H1 (cell line): ENCODE data around the gene TP73. TPM values are rescaled to one million over a fixed set of nuclear protein-coding genes. Genes with fewer than 3 reads are reported as not detected.

ENCODE experiments used
- EZH2 ChIP-seq: fragments of 200-600 bp; sonication (generic); IDR thresholded peaks from 2 replicates; pipeline ENCODE4 v1.7.1; 2012; ENCODE audit warnings: low read depth, mild to moderate bottlenecking, moderate library complexity, low read length, inconsistent platforms; ENCODE audit not compliant: severe bottlenecking
- NRF1 ChIP-seq: IDR thresholded peaks from 2 replicates; pipeline ENCODE4 v1.6.1; 2011; ENCODE audit warnings: mild to moderate bottlenecking, low read depth, low read length, improper control_type of control experiment
- POLR2A ChIP-seq, 2 experiments: IDR thresholded peaks; 1 replicate in 1 of 2; 2 replicates in 1 of 2; pipeline ENCODE4 v1.6.1; 2011; ENCODE audit warnings: low read depth in 2 of 2, low read length in 2 of 2, mild to moderate bottlenecking in 2 of 2; ENCODE audit errors: control extremely low read depth in 1 of 2
- RAD21 ChIP-seq, 2 experiments: IDR thresholded peaks in 1 of 2; conservative IDR thresholded peaks in 1 of 2; 2 replicates each; pipeline ENCODE4 v1.6.1; 2011; ENCODE audit warnings: low read depth in 2 of 2, low read length in 2 of 2, improper control_type of control experiment in 1 of 2, inconsistent platforms in 1 of 2, mild to moderate bottlenecking in 1 of 2, moderate library complexity in 1 of 2
- polyA plus RNA-seq, 7 experiments: library from polyadenylated mRNA; depleted of rRNA in 3 of 7; stranded (reverse) in 5 of 7; unstranded in 2 of 7; fragments of >200 nt in 5 of 7; fragments of 200-250 nt in 2 of 7; gene quantifications; 1 replicate in 5 of 7; 2 replicates in 1 of 7; 4 replicates in 1 of 7; pipeline versions ENCODE4 v1.2.1 to v1.2.3, GENCODE V29; 2011 to 2013; ENCODE audit warnings: missing spikeins in 2 of 7, mixed read lengths in 2 of 7
- total RNA-seq: library from RNA; stranded (reverse); fragmentation: NEBNext Ultra II Directional; extraction: Animal tissue kit (Norgen Biotek cat#: 25700); gene quantifications from 2 replicates; pipeline ENCODE4 v1.2.1, GENCODE V29; 2021

TP73 gene
- total and polyA plus RNA-seq, 2 of the 8 experiments (the other 6 are each of a cell fraction or from before 2014, with no cell fraction given), result 2.6 to 3.1 TPM

DNA sequence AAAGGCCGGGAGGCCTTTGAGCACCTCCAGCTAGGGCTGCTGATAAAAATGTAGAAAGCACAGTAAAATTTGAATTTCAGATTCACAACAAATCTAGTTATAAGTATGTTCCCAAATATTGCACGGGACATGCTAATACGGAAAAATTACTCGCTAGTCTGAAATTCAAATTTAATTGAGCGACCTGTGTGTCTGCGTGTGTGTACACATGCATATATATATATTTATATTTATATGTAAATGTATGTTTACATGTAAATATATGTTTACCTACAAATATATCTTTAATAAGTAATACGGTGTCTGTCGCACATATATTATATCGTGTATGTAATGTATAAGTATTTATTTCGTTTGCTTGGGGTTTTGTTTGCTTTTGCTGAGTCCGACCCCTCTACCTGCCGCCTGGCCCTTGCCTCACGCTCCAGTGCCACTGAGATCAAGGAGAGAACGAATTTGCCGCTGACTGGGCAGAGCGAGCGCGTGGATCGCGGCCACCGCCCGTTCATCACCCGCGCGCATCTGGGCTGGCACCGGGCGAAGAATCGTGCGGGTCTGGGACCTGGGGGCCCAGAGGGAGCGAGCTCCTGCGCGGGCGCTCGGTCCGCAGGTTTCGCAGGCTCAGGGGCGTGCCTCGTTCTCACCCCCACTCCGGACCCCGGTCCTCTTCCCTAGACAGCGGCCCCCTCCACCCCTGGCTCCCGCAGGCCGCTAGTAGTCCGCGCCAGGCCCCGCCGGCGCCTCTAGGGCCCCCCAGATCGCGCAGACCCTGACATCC is 1.9 kb upstream of the TP73 start (continued):
- no peak for TF ChIP-seq RAD21 (IDR thresholded peaks at IDR 0.05 in 1 of 2, conservative IDR thresholded peaks at IDR 0.05 in 1 of 2; ENCODE audit: low read depth in 2 of 2, low read length in 2 of 2)
- no peak for TF ChIP-seq NRF1
- TF ChIP-seq EZH2, result no peak
- TF ChIP-seq POLR2A (IDR thresholded peaks at IDR 0.05; ENCODE audit: control extremely low read depth in 1 of 2, low read depth in 2 of 2, low read length in 2 of 2), result no peak
